Nephron (organoid): Measurements from ENCODE around the gene PATE1.

Source experiments
- H3K27ac Mint-ChIP-seq, 3 experiments: 2 replicates each; pipeline ENCODE4 v1.8.0; 2020; ENCODE audit warnings: mixed read lengths in 3 of 3, mild to moderate bottlenecking in 2 of 3, moderate library complexity in 1 of 3
- H3K27me3 Mint-ChIP-seq: 2 replicates; pipeline ENCODE4 v1.8.0; 2021; ENCODE audit warnings: low read depth, mild to moderate bottlenecking, moderate library complexity, mixed read lengths
- H3K36me3 Mint-ChIP-seq: 2 replicates; pipeline ENCODE4 v1.8.0; 2020; ENCODE audit warnings: low read depth, mixed read lengths
- H3K4me1 Mint-ChIP-seq: 2 replicates; pipeline ENCODE4 v1.8.0; 2020; ENCODE audit warnings: mixed read lengths
- H3K4me3 Mint-ChIP-seq, 3 experiments: 2 replicates each; pipeline ENCODE4 v1.8.0; 2020; ENCODE audit warnings: mild to moderate bottlenecking in 3 of 3, mixed read lengths in 3 of 3, moderate library complexity in 2 of 3
- H3K9me3 Mint-ChIP-seq: 2 replicates; pipeline ENCODE4 v1.8.0; 2020; ENCODE audit warnings: mixed read lengths
- TF ChIP-seq, protein P1 (sequence below), 3 experiments: fragments of 200-600 bp; sonication (generic); IDR thresholded peaks; one replicate each; pipeline ENCODE4 v1.5.0; 2021; ENCODE audit warnings: antibody characterized with exemption in 3 of 3; ENCODE audit not compliant: unreplicated experiment in 3 of 3

The PATE1 gene

DNA sequence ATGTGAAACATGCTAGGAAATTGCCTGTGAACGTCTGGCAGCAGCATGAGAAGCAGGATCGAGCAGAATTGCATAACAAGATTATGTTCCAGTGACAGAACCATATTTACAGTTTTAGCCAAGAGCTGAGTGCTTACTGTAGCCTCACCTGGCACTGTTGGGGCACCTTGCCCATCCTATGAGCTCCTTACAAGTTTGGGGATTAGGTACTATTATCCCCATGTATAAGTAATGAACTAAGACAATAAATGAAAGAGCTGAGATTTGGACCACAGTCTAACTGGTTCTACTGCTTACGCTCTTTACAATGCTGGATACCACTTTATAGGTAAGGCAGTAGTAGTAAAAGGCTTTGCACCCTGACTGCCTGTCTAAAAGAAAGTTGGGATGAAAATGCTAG is 17.1 kb upstream of the PATE1 start:
- Mint-ChIP-seq H3K4me3 (no peak overlapping the region), H3K9me3 (no peaks in the 10 kb centered on the region), H3K27ac (no peak overlapping the region), H3K36me3 (no peaks in the 10 kb centered on the region), H3K4me1 (no peaks in the 10 kb centered on the region), H3K27me3 (peaks cover 3% of the 10 kb centered on the region)
- TF ChIP-seq, protein P1, sequence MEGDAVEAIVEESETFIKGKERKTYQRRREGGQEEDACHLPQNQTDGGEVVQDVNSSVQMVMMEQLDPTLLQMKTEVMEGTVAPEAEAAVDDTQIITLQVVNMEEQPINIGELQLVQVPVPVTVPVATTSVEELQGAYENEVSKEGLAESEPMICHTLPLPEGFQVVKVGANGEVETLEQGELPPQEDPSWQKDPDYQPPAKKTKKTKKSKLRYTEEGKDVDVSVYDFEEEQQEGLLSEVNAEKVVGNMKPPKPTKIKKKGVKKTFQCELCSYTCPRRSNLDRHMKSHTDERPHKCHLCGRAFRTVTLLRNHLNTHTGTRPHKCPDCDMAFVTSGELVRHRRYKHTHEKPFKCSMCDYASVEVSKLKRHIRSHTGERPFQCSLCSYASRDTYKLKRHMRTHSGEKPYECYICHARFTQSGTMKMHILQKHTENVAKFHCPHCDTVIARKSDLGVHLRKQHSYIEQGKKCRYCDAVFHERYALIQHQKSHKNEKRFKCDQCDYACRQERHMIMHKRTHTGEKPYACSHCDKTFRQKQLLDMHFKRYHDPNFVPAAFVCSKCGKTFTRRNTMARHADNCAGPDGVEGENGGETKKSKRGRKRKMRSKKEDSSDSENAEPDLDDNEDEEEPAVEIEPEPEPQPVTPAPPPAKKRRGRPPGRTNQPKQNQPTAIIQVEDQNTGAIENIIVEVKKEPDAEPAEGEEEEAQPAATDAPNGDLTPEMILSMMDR (IDR thresholded peaks at IDR 0.05; ENCODE audit: unreplicated experiment in 3 of 3) = no peak

DNA sequence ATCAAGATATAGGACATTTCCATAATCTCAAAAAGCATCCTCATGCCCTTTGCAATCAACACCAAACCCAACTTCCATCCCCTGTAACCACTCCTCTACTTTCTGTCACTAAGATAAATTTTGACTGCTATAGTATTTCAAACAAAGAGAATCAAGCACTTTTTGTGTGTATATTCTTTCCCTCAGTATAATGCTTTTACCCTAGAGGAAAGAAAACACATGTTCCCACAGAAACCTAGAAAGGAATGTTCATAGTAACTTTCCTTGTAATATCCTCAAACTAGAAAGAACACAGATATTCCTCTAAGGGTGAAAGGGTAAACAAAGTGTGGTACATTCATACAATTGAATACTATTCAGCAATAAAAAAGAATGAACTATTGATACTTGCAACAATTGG is 5.5 kb upstream of the PATE1 start:
- H3K4me1 Mint-ChIP-seq = no peaks in the 10 kb centered on the region
- no peaks in the 10 kb centered on the region for H3K27me3 Mint-ChIP-seq
- no peak overlapping the region for H3K4me3 Mint-ChIP-seq
- H3K36me3 Mint-ChIP-seq = no peaks in the 10 kb centered on the region
- H3K9me3 Mint-ChIP-seq = peaks cover 9% of the 10 kb centered on the region
- TF ChIP-seq, protein P1 (IDR thresholded peaks at IDR 0.05; ENCODE audit: unreplicated experiment in 3 of 3) = no peak
- H3K27ac Mint-ChIP-seq = no peak overlapping the region

DNA sequence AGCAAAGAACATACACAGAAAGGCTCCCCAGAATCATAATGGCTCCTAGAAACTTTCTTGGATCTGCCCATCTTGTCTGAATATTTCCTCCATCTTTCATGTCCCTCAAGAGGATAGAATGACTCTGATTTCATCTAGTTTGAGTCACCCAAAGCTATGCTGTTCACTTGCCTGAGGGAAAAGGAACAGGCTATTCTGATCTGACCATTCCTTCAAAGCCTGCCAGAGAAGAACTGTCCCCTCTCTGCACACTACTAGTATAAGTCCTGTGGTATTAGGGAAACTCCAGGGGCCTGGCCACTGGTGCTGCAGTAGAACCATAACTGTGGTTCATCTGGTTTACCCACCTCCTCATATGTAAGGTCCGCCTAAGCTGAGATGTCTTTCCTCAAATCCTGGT is 2.4 kb upstream of the PATE1 start:
- H3K4me3 Mint-ChIP-seq = no peak overlapping the region
- no peaks in the 10 kb centered on the region for H3K27me3 Mint-ChIP-seq
- H3K4me1 Mint-ChIP-seq = no peaks in the 10 kb centered on the region
- peaks cover 2% of the 10 kb centered on the region for H3K9me3 Mint-ChIP-seq
- TF ChIP-seq, protein P1 (IDR thresholded peaks at IDR 0.05; ENCODE audit: unreplicated experiment in 3 of 3) = no peak
- no peak overlapping the region for H3K27ac Mint-ChIP-seq
- H3K36me3 Mint-ChIP-seq = no peaks in the 10 kb centered on the region

DNA sequence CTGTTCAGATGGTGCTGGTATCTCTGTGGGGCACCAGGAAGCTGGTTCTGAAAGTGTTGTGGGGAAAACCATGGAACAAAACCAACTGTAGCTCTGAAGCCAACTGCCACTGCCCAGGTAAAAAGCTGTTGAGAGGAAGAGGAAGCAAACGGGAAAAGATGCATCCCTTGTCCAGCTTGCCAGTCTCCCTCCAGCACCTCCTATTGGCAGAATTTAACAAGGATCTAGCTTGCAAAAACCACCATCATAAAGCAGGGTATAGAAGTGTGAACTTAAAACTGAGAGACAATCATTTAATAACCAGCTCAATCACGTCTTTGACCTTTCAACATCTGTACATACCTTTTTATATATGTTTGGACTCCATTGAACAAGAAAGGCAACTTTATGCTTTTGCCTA is 4.5 kb downstream of the PATE1 start:
- Mint-ChIP-seq H3K4me1 (no peaks in the 10 kb centered on the region), H3K4me3 (no peak overlapping the region), H3K27me3 (no peaks in the 10 kb centered on the region), H3K9me3 (peaks cover 2% of the 10 kb centered on the region), H3K36me3 (no peaks in the 10 kb centered on the region), H3K27ac (no peak overlapping the region)
- TF ChIP-seq, protein P1 (IDR thresholded peaks at IDR 0.05; ENCODE audit: unreplicated experiment in 3 of 3) = no peak

DNA sequence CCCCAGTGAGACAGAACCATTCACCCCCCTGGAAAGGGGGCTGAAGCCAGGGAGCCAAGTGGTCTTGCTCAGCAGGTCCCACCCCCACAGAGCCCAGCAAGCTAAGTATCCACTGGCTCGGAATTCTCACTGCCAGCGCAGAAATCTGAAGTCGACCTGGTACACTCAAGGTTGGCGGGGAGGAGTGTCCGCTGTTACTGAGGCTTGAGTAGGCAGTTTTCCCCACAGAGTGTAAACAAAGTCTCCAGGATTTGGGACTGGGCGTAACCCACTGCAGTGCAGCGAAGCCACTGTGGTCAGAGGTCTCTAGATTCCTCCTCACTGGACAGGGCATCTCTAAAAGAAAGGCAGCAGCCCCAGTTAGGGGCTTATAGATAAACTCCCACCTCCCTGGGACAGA is 10.0 kb downstream of the PATE1 start:
- Mint-ChIP-seq H3K9me3 (peaks cover 26% of the 10 kb centered on the region), H3K36me3 (no peaks in the 10 kb centered on the region), H3K27ac (no peak overlapping the region), H3K4me1 (no peaks in the 10 kb centered on the region), H3K4me3 (no peak overlapping the region), H3K27me3 (no peaks in the 10 kb centered on the region)
- TF ChIP-seq, protein P1 (IDR thresholded peaks at IDR 0.05; ENCODE audit: unreplicated experiment in 3 of 3) = no peak

DNA sequence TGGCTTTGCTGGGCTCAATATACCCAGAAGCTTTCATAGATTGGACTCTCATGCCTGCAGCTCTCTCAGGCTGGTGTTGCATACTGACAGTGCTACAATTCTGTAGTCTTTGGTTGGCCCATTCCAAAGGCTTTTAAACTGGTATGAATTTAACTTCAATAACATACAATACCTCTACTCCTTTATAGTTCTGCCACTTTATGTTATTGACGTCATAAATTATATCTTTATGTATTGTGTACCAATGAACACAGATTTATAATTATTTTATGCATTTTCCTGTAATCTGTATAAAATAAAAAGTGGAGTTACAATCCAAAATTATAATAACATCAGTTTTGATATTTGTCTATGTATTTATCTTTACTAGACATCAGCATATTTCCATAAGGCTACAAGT is 16.4 kb downstream of the PATE1 start:
- peaks cover 29% of the 10 kb centered on the region for H3K9me3 Mint-ChIP-seq
- no peak overlapping the region for H3K27ac Mint-ChIP-seq
- no peaks in the 10 kb centered on the region for H3K27me3 Mint-ChIP-seq
- H3K4me3 Mint-ChIP-seq = no peak overlapping the region
- H3K36me3 Mint-ChIP-seq = no peaks in the 10 kb centered on the region
- no peaks in the 10 kb centered on the region for H3K4me1 Mint-ChIP-seq
- TF ChIP-seq, protein P1 (IDR thresholded peaks at IDR 0.05; ENCODE audit: unreplicated experiment in 3 of 3) = no peak
